ENCODE measurements around the gene ZNF580. TPM values are rescaled to one million over a fixed set of nuclear protein-coding genes. Genes with fewer than 3 reads are reported as not detected.

Gene ZNF580
- total and polyA plus RNA-seq, 9 of the 15 experiments (the other 6 are each of a cell fraction or from before 2014, with no cell fraction given), result 2.3 to 47.4 (median 6.0) TPM

DNA sequence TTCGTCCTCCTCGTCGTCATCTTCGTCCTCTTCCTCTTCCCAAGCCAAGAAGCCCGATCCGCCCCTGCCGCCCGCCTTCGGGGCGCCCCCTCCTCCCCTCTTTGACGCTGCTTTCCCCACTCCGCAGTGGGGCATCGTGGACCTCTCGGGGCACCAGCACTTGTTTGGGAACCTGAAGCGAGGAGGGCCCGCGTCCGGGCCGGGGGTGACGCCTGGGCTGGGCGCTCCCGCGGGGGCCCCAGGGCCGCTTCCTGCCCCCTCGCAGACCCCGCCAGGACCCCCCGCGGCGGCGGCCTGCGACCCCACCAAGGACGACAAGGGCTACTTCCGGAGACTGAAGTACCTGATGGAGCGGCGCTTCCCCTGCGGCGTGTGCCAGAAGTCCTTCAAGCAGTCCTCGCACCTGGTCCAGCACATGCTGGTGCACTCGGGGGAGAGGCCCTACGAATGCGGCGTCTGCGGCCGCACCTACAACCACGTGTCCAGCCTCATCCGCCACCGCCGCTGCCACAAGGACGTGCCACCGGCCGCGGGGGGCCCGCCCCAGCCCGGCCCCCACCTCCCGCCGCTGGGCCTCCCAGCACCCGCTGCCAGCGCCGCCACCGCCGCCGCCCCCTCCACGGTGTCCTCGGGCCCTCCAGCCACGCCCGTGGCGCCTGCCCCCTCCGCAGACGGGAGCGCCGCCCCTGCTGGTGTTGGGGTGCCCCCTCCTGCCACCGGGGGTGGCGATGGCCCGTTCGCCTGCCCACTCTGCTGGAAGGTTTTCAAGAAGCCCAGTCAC, 26.7 kb upstream of the ZNF580 start:
- Histone ChIP-seq H3K4me3 (no peak overlapping the region), H2AFZ (ENCODE audit: low read depth, low read length) (no peak overlapping the region), H3K4me2 (ENCODE audit: insufficient read depth, low read length) (no peak overlapping the region), H3K27ac (ENCODE audit: extremely low read depth, low read depth, low read length) (no peak overlapping the region), H3K36me3 (ENCODE audit: control insufficient read depth, insufficient read depth, low read length) (peaks cover 35% of the 10 kb centered on the region; the same call in 2 of the 3 replicates), H3K4me1 (replicated peaks in 1 of 2; ENCODE audit: control insufficient read depth in 2 of 2, insufficient read depth in 2 of 2, low read length in 2 of 2) (peaks cover 0 to 5% of the 10 kb centered on the region in 2 experiments; a peak in 2 of 5 replicates), H4K20me1 (replicated peaks; ENCODE audit: control insufficient read depth, insufficient read depth, low read length) (no peaks in the 10 kb centered on the region), H3K9me3 (replicated peaks; ENCODE audit: control insufficient read depth, insufficient read depth, low read depth, low read length) (no peaks in the 10 kb centered on the region), H3K79me2 (ENCODE audit: control insufficient read depth, insufficient read depth, low read length) (peaks cover 6% of the 10 kb centered on the region; the same call in 1 of the 3 replicates), H3K9me1 (ENCODE audit: control insufficient read depth, insufficient read depth, low read length) (no peaks in the 10 kb centered on the region), H3K9ac (ENCODE audit: insufficient read depth in 1 of 2, low read depth in 2 of 2, low read length in 2 of 2) (no peak overlapping the region), H3K27me3 (ENCODE audit: control insufficient read depth in 2 of 2, insufficient read depth in 2 of 2, low read length in 2 of 2) (no peaks in the 10 kb centered on the region)
- DNase-seq (ENCODE audit: extremely low read depth in 1 of 4, low spot score in 3 of 4), result peak in 1 of 4 experiments; percentile 18
- in situ Hi-C loops (cut with MboI), result no loop called here
- 87% methylated on average over 9 of the region's 75 CpGs for WGBS (ENCODE audit: insufficient coverage, low coverage, missing lambda C conversion rate)
- no peak for FAIRE-seq
- no peak for ATAC-seq
- TF ChIP-seq ASH1L (IDR thresholded peaks at IDR 0.05; ENCODE audit: borderline replicate concordance, low read depth, partially characterized antibody) (no peak), RBM17 (IDR thresholded peaks at IDR 0.05; ENCODE audit: borderline replicate concordance, low read depth, low read length) (no peak), RBFOX2 (IDR thresholded peaks at IDR 0.05; ENCODE audit: low read depth, low read length) (peak; percentile 22; the same call in 1 of the 2 replicates), POLR3G (IDR thresholded peaks at IDR 0.05; ENCODE audit: extremely low read depth, insufficient read length, insufficient replicate concordance) (no peak)
- intact Hi-C loops (cut with micrococcal nuclease), result no loop called here
- CTCF ChIA-PET (ENCODE audit: low intra/inter-chr PET ratio), result no interaction called here
- POLR2A ChIA-PET, result no interaction called here
- no TSS peak for BruUV-seq (replicated peaks)
